Adrenal gland (tissue), 5 donors: Measurements from ENCODE around the gene PMCH.

ENCODE experiments used
- CTCF ChIP-seq, 6 experiments: fragments of 450-650 bp in 4 of 6; fragments of 200-600 bp in 2 of 6; sonication (generic) in 1 of 6; IDR thresholded peaks; 1 replicate in 5 of 6; 2 replicates in 1 of 6; pipeline versions ENCODE4 v1.5.1 to v1.8.0; 2016 to 2021; ENCODE audit warnings: antibody characterized with exemption in 6 of 6, mild to moderate bottlenecking in 2 of 6, moderate library complexity in 1 of 6
- POLR2A ChIP-seq, 2 donors: fragments of 450-650 bp; IDR thresholded peaks; one replicate each; pipeline ENCODE4 v1.6.1; 2017; ENCODE audit warnings: antibody characterized with exemption in 2 of 2, mild to moderate bottlenecking in 2 of 2, moderate library complexity in 1 of 2
- donor health status: DM: no; HTN: no; CAD: no.

GRCh38 chr12:102234599-102234998, 37.0 kb upstream of the PMCH start:
- no peak for TF ChIP-seq CTCF (IDR thresholded peaks at IDR 0.05)
- TF ChIP-seq POLR2A (IDR thresholded peaks at IDR 0.05) = no peak
